ENCODE results near the gene AQP4.

The AQP4 gene

DNA sequence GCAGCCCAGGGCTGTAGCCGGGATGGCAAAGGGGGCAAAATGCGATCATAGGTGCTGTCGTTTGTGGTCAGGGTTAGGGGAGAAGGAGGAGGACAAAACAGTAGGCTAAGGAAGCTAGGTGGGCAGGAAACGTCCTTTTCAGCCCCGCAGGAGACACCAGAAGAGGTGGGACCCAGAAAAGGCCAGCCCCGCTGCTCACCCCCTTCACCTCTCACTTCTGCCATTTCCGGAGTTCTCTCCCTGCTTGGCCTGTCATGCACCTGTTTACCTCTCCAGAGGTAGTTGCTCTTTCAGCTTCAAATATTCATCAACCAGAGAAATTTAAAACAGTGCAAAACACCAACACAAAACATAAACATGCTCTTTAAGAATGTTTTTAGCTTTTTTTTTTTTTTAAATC, 849 bp downstream of the AQP4 start:
- no peak overlapping the region for H3K27ac ChIP-seq
- no peak overlapping the region for H3K4me3 ChIP-seq
- no peak for DNase-seq (ENCODE audit: low spot score)
- TF ChIP-seq, protein P1, sequence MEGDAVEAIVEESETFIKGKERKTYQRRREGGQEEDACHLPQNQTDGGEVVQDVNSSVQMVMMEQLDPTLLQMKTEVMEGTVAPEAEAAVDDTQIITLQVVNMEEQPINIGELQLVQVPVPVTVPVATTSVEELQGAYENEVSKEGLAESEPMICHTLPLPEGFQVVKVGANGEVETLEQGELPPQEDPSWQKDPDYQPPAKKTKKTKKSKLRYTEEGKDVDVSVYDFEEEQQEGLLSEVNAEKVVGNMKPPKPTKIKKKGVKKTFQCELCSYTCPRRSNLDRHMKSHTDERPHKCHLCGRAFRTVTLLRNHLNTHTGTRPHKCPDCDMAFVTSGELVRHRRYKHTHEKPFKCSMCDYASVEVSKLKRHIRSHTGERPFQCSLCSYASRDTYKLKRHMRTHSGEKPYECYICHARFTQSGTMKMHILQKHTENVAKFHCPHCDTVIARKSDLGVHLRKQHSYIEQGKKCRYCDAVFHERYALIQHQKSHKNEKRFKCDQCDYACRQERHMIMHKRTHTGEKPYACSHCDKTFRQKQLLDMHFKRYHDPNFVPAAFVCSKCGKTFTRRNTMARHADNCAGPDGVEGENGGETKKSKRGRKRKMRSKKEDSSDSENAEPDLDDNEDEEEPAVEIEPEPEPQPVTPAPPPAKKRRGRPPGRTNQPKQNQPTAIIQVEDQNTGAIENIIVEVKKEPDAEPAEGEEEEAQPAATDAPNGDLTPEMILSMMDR (IDR thresholded peaks at IDR 0.05), result no peak

DNA sequence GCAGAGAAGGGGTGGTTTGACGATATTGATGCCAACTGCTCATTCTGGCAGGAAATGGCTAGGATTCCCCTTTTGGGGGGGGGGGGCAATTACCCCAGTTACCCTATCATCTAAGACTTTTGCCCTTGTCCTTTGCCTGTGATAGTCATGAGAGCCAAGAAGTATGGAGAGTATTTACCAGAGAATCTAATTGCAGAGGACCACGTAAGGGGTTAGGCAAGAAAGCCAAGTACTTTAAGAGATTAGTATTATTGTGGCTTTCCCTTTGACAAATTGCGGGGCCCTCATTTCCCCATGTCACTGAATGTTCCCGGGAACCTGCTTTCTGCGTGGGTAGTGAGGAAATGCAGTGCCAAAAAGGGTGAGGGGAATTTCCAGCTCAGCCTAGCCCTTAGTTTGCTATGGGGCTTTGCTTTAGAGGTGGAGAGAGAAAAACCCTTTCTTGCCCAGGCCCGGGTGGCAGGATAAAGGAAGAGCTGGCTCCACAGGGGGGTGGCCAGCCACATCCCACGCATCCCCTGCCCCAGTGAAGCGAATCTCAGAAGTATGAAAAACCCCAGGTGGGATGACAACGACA, 1.5 kb downstream of the AQP4 start:
- TF ChIP-seq, protein P1 (IDR thresholded peaks at IDR 0.05), result no peak
- no peak overlapping the region for H3K4me3 ChIP-seq

DNA sequence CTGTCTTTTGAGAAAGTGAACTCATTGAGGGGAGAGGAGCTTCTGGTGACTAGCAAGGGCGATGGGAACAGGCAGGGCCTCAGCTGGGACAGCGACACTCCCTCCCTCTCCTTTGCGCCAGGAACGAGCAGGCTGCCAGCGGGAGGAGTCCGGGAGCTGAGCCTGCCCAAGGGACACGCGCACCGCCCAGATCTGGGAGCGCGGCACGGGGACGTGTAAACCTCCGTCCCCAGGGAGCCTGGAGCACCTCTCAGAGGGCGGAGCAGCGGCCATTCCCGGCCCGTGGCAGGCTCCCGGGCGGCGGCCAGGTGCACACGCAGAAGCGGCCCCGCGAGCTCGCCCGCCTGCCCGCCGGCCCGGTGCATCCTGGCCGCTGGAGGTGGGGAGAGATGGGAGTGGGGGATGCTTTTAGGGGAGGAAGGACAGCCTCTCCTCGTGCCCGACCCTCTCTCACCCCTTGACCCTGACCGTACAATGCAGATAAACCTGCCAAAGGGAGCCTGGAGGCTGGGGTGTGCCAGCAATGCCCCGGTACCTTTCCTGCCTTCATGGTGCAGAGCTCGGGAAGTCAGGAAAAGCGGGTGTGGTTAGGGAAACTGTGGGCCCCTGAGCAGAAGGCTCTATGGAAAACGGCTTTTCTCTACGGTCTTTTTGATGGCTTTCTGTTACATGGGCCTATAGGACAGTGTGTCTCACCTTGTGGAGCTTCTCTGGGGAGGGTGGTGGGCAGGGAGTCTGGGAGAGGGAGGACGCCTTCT, 2.2 kb downstream of the AQP4 start:
- Histone ChIP-seq H3K27ac (no peak overlapping the region), H3K4me3 (peak overlapping the region; percentile 67)
- no peak for DNase-seq (ENCODE audit: low spot score)
- TF ChIP-seq, protein P1 (IDR thresholded peaks at IDR 0.05), result no peak

More for the DNA sequence above, 1.5 kb downstream of the AQP4 start:
- DNase-seq (ENCODE audit: low spot score), result no peak
- no peak overlapping the region for H3K27ac ChIP-seq

DNA sequence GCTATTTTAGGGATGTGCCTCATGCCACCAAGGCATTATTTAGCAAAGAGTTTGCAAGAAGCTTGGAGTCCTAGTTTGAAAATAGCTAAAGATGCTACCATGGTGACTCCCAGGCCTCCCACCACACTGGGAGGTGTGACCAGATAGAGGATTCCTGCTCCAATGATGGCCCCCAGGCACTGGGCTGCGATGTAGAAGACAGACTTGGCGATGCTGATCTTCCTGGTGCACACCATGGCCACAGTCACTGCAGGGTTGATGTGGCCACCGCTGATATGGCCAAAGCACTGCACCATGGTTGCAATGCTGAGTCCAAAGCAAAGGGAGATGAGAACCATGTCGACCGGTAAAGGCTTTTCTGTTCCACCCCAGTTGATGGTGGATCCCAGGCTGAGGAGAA, 3.4 kb downstream of the AQP4 start:
- no peak overlapping the region for H3K27ac ChIP-seq
- DNase-seq (ENCODE audit: low spot score), result no peak

DNA sequence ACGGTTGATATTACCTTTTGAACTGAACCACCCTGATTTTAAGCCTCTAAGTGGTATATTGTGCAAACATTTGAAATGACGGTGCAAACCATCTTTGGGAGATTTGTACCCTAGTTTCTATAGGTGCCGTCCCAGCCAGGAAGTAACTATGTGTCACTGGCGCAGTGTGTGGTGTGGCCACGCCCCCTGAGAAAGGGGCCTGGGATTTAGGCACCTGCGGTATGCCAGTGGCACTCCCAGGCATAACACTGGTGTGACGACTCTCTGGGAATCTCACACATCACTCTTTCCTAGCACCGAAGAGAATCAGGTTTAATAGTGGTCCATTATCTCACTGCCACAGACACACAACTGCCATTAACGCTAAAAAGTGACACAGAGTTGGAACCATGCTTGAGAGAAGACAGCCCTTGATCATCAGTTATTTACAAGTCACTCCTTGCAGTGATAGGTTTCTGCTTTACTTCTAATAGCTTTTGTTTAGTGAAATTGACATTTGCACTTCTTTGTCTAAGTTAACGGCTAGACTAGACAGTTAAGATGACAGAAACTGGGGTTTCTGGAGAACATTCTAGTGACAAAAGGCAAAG, 11.1 kb downstream of the AQP4 start:
- Histone ChIP-seq H3K27ac (no peak overlapping the region), H3K4me3 (no peak overlapping the region)
- DNase-seq (ENCODE audit: low spot score), result no peak
- TF ChIP-seq, protein P1 (IDR thresholded peaks at IDR 0.05), result no peak

More for the DNA sequence above, 3.4 kb downstream of the AQP4 start:
- TF ChIP-seq, protein P1 (IDR thresholded peaks at IDR 0.05), result no peak
- H3K4me3 ChIP-seq, result no peak overlapping the region

DNA sequence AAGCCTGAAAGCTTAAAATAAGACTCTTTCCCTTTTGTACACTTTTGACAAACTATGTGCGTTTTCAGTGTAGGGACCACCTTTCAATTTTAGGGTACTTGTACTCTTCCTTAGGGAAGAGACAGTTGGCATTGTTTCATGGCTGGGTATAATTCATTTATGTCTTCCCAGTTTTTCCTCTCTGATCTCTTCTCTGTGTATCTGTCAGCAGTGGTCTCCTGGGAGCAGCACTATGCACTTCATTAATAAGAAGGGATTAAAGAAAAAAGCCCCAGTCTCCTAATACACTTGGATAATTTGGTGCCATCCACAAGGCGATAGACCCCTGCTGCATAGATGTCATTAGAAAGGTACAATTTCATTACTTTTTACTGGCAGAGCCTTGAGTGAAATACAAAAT, 12.1 kb downstream of the AQP4 start:
- TF ChIP-seq, protein P1 (IDR thresholded peaks at IDR 0.05), result no peak
- DNase-seq (ENCODE audit: low spot score), result no peak
- H3K4me3 ChIP-seq, result no peak overlapping the region
- no peak overlapping the region for H3K27ac ChIP-seq
